Transverse colon (tissue), 4 donors: ENCODE results near the gene SP140L. TPM values are rescaled to one million over a fixed set of nuclear protein-coding genes. Genes with fewer than 3 reads are reported as not detected.

Experiments
- DNase-seq: peaks from one replicate; pipeline ENCODE4 v3.0.0-alpha.2; 2019
- H3K27ac ChIP-seq, 4 donors: fragments of 200-600 bp; sonication (generic); 2 replicates each; pipeline ENCODE4 v1.5.1; 2016 to 2018; ENCODE audit warnings: inconsistent platforms in 4 of 4
- H3K27me3 ChIP-seq: fragments of 200-600 bp; sonication (generic); 2 replicates; pipeline ENCODE4 v1.5.1; 2017; ENCODE audit warnings: inconsistent platforms
- H3K36me3 ChIP-seq, 4 donors: fragments of 200-600 bp; sonication (generic); 2 replicates each; pipeline ENCODE4 v1.5.1; 2017 to 2019; ENCODE audit warnings: inconsistent platforms in 4 of 4
- H3K4me1 ChIP-seq, 4 donors: fragments of 200-600 bp; sonication (generic); 2 replicates each; pipeline ENCODE4 v1.5.1; 2017 to 2020; ENCODE audit warnings: inconsistent platforms in 4 of 4
- H3K4me3 ChIP-seq, 4 donors: fragments of 200-600 bp; sonication (generic); 1 replicate in 1 of 4; 2 replicates in 3 of 4; pipeline versions ENCODE4 v1.5.1 to v1.6.1; 2017 to 2019; ENCODE audit warnings: inconsistent platforms in 4 of 4
- H3K9me3 ChIP-seq, 2 donors: fragments of 200-600 bp; sonication (generic); 2 replicates each; pipeline ENCODE4 v1.5.1; 2017 to 2019; ENCODE audit warnings: inconsistent platforms in 2 of 2
- CTCF ChIP-seq, 5 experiments: fragments of 200-600 bp in 3 of 5; fragments of 450-650 bp in 2 of 5; sonication (generic) in 3 of 5; IDR thresholded peaks; 1 replicate in 2 of 5; 2 replicates in 3 of 5; pipeline ENCODE4 v1.5.1; 2016 to 2017; ENCODE audit warnings: antibody characterized with exemption in 5 of 5, inconsistent platforms in 3 of 5, mild to moderate bottlenecking in 2 of 5, moderate library complexity in 1 of 5
- EP300 ChIP-seq: sonication (generic); formaldehyde crosslinking; IDR thresholded peaks from one replicate; pipeline ENCODE4 v1.6.1; 2017; ENCODE audit warnings: antibody characterized with exemption, low read depth
- POLR2A ChIP-seq: fragments of 450-650 bp; IDR thresholded peaks from one replicate; pipeline ENCODE4 v1.6.1; 2016; ENCODE audit warnings: antibody characterized with exemption, mild to moderate bottlenecking, moderate library complexity
- POLR2AphosphoS5 ChIP-seq, 3 donors: sonication (generic); formaldehyde crosslinking; IDR thresholded peaks; one replicate each; pipeline ENCODE4 v1.6.1; 2016; ENCODE audit warnings: antibody characterized with exemption in 3 of 3
- WGBS, 2 donors: methylation state at CpG; one replicate each; pipeline ENCODE4 v1.1.5; 2018; ENCODE audit warnings: low coverage in 1 of 2; 5-methylcytosine and 5-hydroxymethylcytosine counted together
- in situ Hi-C, 4 donors: fragments of 200-750 bp; cut with MboI; loops; one replicate each; pipeline versions ENCODE4 v1.15.0 to v1.15.1; 2017; ENCODE audit warnings: low sequenced_read_pairs in 3 of 4, low pct_ligation_motif_present in 1 of 4, low pct_unique_long_range_greater_than_20kb in 1 of 4
- intact Hi-C: fragments of 100-400 bp; cut with DNase I; formaldehyde crosslinking; loops from one replicate; pipeline ENCODE4 v1.15.1; 2023; ENCODE audit warnings: low total_unique reads
- total RNA-seq, 4 donors: library from RNA; depleted of rRNA; stranded (reverse); fragments of >200 nt; gene quantifications; one replicate each; pipeline ENCODE4 v1.1.0, GENCODE V29; 2016

Gene SP140L
- total RNA-seq, 4 donors from 2014 or later: 6.8 to 32.9 (median 17.9) TPM

GRCh38 chr2:230453006-230453405, 126.0 kb downstream of the SP140L start:
- no peak for TF ChIP-seq CTCF (IDR thresholded peaks at IDR 0.05)
- TF ChIP-seq POLR2AphosphoS5 (IDR thresholded peaks at IDR 0.05): no peak
- no peak for TF ChIP-seq EP300
- TF ChIP-seq POLR2A: no peak
- Histone ChIP-seq H3K4me1 (peaks cover 0 to 4% (median 0%) of the 10 kb centered on the region in 4 donors), H3K27ac (no peak overlapping the region), H3K36me3 (peaks cover 0 to 61% (median 21%) of the 10 kb centered on the region in 4 donors), H3K9me3 (no peaks in the 10 kb centered on the region), H3K4me3 (no peak overlapping the region), H3K27me3 (no peaks in the 10 kb centered on the region)
- in situ Hi-C loops: no loop called here
- intact Hi-C loops: no loop called here
- no peak for DNase-seq
- 82 to 83% methylated on average over 2 of the region's 2 CpGs for WGBS, 2 donors

Other genes starting within 250 kb of the SP140L start
- gene SP110, start 107.2 kb upstream of the SP140L start, total RNA-seq: 10 to 100 TPM; 15.0 to 38.4 (median 29.5) TPM
- gene SP140, start 101.5 kb upstream of the SP140L start, total RNA-seq: 10 to 100 TPM in 1 of 4 donors, 1 to 10 TPM in 3; 2.6 to 12.7 (median 7.3) TPM
- gene SP100, start 89.0 kb downstream of the SP140L start, total RNA-seq: 100 to 1,000 TPM in 2 of 4 donors, 10 to 100 TPM in 2; 44.6 to 252 (median 99.7) TPM